Sigmoid colon (tissue), 4 donors: Measurements from ENCODE around the gene RBPJ.

Experiments used
- CTCF ChIP-seq, 4 experiments: fragments of 450-650 bp in 3 of 4; fragments of 200-600 bp in 1 of 4; IDR thresholded peaks; one replicate each; pipeline ENCODE4 v1.5.1; 2016 to 2019; ENCODE audit warnings: antibody characterized with exemption in 4 of 4, mild to moderate bottlenecking in 3 of 4, moderate library complexity in 2 of 4
- EP300 ChIP-seq, 4 donors: sonication (generic); formaldehyde crosslinking; IDR thresholded peaks; one replicate each; pipeline ENCODE4 v1.6.1; 2017; ENCODE audit warnings: antibody characterized with exemption in 4 of 4
- POLR2A ChIP-seq, 2 donors: fragments of 450-650 bp; IDR thresholded peaks; one replicate each; pipeline ENCODE4 v1.6.1; 2016; ENCODE audit warnings: antibody characterized with exemption in 2 of 2, mild to moderate bottlenecking in 2 of 2, moderate library complexity in 2 of 2
- POLR2AphosphoS5 ChIP-seq, 4 donors: sonication (generic); formaldehyde crosslinking; IDR thresholded peaks; one replicate each; pipeline ENCODE4 v1.6.1; 2017; ENCODE audit warnings: antibody characterized with exemption in 4 of 4

DNA sequence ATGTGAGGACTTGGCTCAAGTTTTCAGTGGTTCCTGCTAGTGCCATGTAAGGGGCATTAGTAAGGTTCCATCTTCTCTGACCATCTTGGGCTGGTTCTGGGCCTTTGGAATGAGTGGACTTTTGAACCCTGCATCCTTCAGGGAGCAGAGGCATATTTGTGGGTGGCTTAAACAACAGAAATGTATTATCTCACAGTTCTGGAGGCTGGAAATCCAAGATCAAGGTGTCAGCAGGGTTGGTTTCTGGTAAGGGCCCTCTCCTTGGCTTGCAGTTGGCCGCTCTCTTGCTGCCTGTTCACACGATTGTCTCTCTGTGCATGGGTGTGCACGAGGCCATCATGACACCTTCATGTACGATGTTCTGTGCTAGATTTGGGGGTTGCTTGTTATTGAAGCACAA is 148.2 kb downstream of the RBPJ start:
- no peak for TF ChIP-seq CTCF (IDR thresholded peaks at IDR 0.05)
- no peak for TF ChIP-seq EP300 (IDR thresholded peaks at IDR 0.05)
- no peak for TF ChIP-seq POLR2A (IDR thresholded peaks at IDR 0.05)
- no peak for TF ChIP-seq POLR2AphosphoS5 (IDR thresholded peaks at IDR 0.05)
